NCI-H2081 treated with DMSO at 0.1 percent for 48 hours (cell line): Measurements from ENCODE around the gene SF3B3.
"Not testable (repeated sequence)": the region's sequence is repeated elsewhere in the genome, so short reads cannot be mapped to it uniquely, and the experiment has no call there.

Experiments used
- DNase-seq: peaks from one replicate; lab custom pipeline; 2025; lab: John Stamatoyannopoulos, UW

The SF3B3 gene

DNA sequence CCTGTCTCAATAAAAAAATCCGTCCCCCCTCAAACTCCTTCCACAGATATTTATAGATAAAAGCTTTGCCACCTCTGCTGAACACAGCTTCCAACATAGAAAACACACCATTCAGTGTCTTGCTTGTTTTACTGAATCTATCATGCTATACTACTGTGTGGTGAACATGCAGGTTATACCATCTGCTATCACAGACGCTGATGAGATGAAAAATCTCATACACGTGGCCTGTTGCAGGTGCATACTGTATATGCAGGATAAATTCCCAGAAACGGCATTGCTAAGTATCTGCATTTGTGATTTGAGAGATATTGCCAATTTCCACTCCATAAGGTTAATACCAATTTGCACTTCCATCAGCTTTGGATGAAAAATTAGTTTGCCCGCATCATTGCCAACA is 92.3 kb downstream of the SF3B3 start:
- no peak for DNase-seq

GRCh38 chr16:70621864-70622263 is 98.2 kb downstream of the SF3B3 start:
- not testable (repeated sequence) for DNase-seq
